PFSK-1 (cell line): ENCODE results near the gene BEST2.
A peak's percentile ranks its signal among the peaks of the same experiment; 100 is the strongest.

Experiments used
- FOXP2 ChIP-seq: optimal IDR thresholded peaks from 2 replicates; pipeline ENCODE3; 2011; ENCODE audit warnings: borderline replicate concordance, control low read depth, inconsistent platforms; ENCODE audit not compliant: insufficient read depth; ENCODE audit errors: extremely low read length, extremely low read depth
- POLR2AphosphoS5 ChIP-seq: IDR thresholded peaks from 2 replicates; pipeline ENCODE4 v1.6.1; 2012; ENCODE audit warnings: low read depth, mild to moderate bottlenecking, control low read depth, low read length, moderate library complexity
- REST ChIP-seq, 2 experiments: IDR thresholded peaks; 2 replicates each; pipeline versions ENCODE4 v1.6.1 to v1.8.0; 2011 to 2012; ENCODE audit warnings: low read depth in 2 of 2, low read length in 2 of 2, control low read depth in 1 of 2, inconsistent platforms in 1 of 2, mild to moderate bottlenecking in 1 of 2, moderate library complexity in 1 of 2; ENCODE audit not compliant: insufficient read depth in 1 of 2
- SIN3A ChIP-seq: IDR thresholded peaks from 2 replicates; pipeline ENCODE4 v1.6.1; 2012; ENCODE audit warnings: mild to moderate bottlenecking, low read length, moderate library complexity, borderline replicate concordance; ENCODE audit not compliant: insufficient read depth
- TAF1 ChIP-seq: IDR thresholded peaks from 2 replicates; pipeline ENCODE4 v1.6.1; 2012; ENCODE audit warnings: low read length, control low read depth, borderline replicate concordance; ENCODE audit not compliant: insufficient read depth

Gene BEST2

GRCh38 chr19:12720851-12721655, 30.5 kb upstream of the BEST2 start:
- peak; percentile 38 for TF ChIP-seq POLR2AphosphoS5
- TF ChIP-seq REST (IDR thresholded peaks at IDR 0.05; ENCODE audit: insufficient read depth in 1 of 2, low read depth in 2 of 2, low read length in 2 of 2), result no peak

- no peak for TF ChIP-seq SIN3A
- no peak for TF ChIP-seq FOXP2
- TF ChIP-seq POLR2AphosphoS5, result no peak
- TF ChIP-seq TAF1, result no peak
- TF ChIP-seq REST (IDR thresholded peaks at IDR 0.05; ENCODE audit: insufficient read depth in 1 of 2, low read depth in 2 of 2, low read length in 2 of 2), result no peak
Measured at GRCh38 chr19:12721656-12722565, 29.7 kb upstream of the BEST2 start.

- TF ChIP-seq FOXP2 (no peak), TAF1 (peak; percentile 86; the same call in 1 of the 2 replicates), SIN3A (peak; percentile 91; the same call in 1 of the 2 replicates), POLR2AphosphoS5 (peak; percentile 92), REST (IDR thresholded peaks at IDR 0.05; ENCODE audit: insufficient read depth in 1 of 2, low read depth in 2 of 2, low read length in 2 of 2) (no peak)
Measured at GRCh38 chr19:12722566-12723380, 28.8 kb upstream of the BEST2 start.

GRCh38 chr19:12723381-12723640, 28.3 kb upstream of the BEST2 start:
- no peak for TF ChIP-seq POLR2AphosphoS5
- TF ChIP-seq SIN3A, result no peak
- TF ChIP-seq TAF1, result no peak
- TF ChIP-seq REST (IDR thresholded peaks at IDR 0.05; ENCODE audit: insufficient read depth in 1 of 2, low read depth in 2 of 2, low read length in 2 of 2), result no peak
- no peak for TF ChIP-seq FOXP2
